ENCODE measurements around the gene ZNF771.

- TF ChIP-seq CTCF (IDR thresholded peaks at IDR 0.05) (no peak), POLR2A (IDR thresholded peaks at IDR 0.05) (no peak), POLR2AphosphoS5 (IDR thresholded peaks at IDR 0.05) (no peak)
Measured at GRCh38 chr16:30413112-30413806, 5.9 kb downstream of the ZNF771 start.
